ENCODE data around the gene PARVB.
"Not testable (repeated sequence)": the region's sequence is repeated elsewhere in the genome, so short reads cannot be mapped to it uniquely, and the experiment has no call there.

Gene PARVB

GRCh38 chr22:43998679-43999264 is 25.3 kb upstream of the PARVB start:
- no peak for DNase-seq (ENCODE audit: low read depth)

- no peak for DNase-seq (ENCODE audit: low read depth)
These were observed 24.7 kb upstream of the PARVB start for GRCh38 chr22:43999378-43999777.

GRCh38 chr22:44000123-44000522 is 24.0 kb upstream of the PARVB start:
- no peak for DNase-seq (ENCODE audit: low read depth)

- no peak for DNase-seq (ENCODE audit: low read depth)
These were observed 22.6 kb upstream of the PARVB start for GRCh38 chr22:44001521-44001920.

GRCh38 chr22:44002324-44002723 is 21.8 kb upstream of the PARVB start:
- no peak for DNase-seq (ENCODE audit: low read depth)

- DNase-seq (ENCODE audit: low read depth): no peak
These were observed 21.1 kb upstream of the PARVB start for GRCh38 chr22:44002997-44003396.

GRCh38 chr22:44003405-44004103 is 20.5 kb upstream of the PARVB start:
- DNase-seq (ENCODE audit: low read depth): no peak

GRCh38 chr22:44004104-44004460 is 20.0 kb upstream of the PARVB start:
- no peak for DNase-seq (ENCODE audit: low read depth)

GRCh38 chr22:44005524-44005923 is 18.6 kb upstream of the PARVB start:
- no peak for DNase-seq (ENCODE audit: low read depth)

GRCh38 chr22:44012162-44012561 is 11.9 kb upstream of the PARVB start:
- DNase-seq (ENCODE audit: low read depth): no peak

- DNase-seq (ENCODE audit: low read depth): no peak
These were observed 11.5 kb upstream of the PARVB start for GRCh38 chr22:44012591-44012990.

GRCh38 chr22:44014241-44014640 is 9.9 kb upstream of the PARVB start:
- no peak for DNase-seq (ENCODE audit: low read depth)

GRCh38 chr22:44016586-44016985 is 7.5 kb upstream of the PARVB start:
- not testable (repeated sequence) for DNase-seq (ENCODE audit: low read depth)

GRCh38 chr22:44018594-44018993 is 5.5 kb upstream of the PARVB start:
- DNase-seq (ENCODE audit: low read depth): no peak

- no peak for DNase-seq (ENCODE audit: low read depth)
These were observed 4.7 kb upstream of the PARVB start for GRCh38 chr22:44019416-44019815.

GRCh38 chr22:44019846-44020245 is 4.3 kb upstream of the PARVB start:
- DNase-seq (ENCODE audit: low read depth): no peak

- no peak for DNase-seq (ENCODE audit: low read depth)
These were observed 3.1 kb upstream of the PARVB start for GRCh38 chr22:44020981-44021380.

- DNase-seq (ENCODE audit: low read depth): peak; percentile 18
These were observed 456 bp upstream of the PARVB start for GRCh38 chr22:44023404-44024287.

GRCh38 chr22:44025171-44026065 is 1.3 kb downstream of the PARVB start:
- no peak for DNase-seq (ENCODE audit: low read depth)

GRCh38 chr22:44026066-44026629 is 2.0 kb downstream of the PARVB start:
- DNase-seq (ENCODE audit: low read depth): no peak

- DNase-seq (ENCODE audit: low read depth): peak; percentile 48
These were observed 2.8 kb downstream of the PARVB start for GRCh38 chr22:44026630-44027511.

All from activated T-helper 9 cell treated with anti-CD3 and anti-CD28 coated beads, Interleukin-2, amount 50 U/mL, for 16 hours (primary cell).